Fibroblast of the aortic adventitia (primary cell): ENCODE results near the gene RUNDC3A. TPM values are rescaled to one million over a fixed set of nuclear protein-coding genes. Genes with fewer than 3 reads are reported as not detected.

Experiments
- DNase-seq: peaks from one replicate; pipeline ENCODE4 v3.0.0-alpha.2; 2010; ENCODE audit warnings: low read depth
- H3K4me3 ChIP-seq: 2 replicates; pipeline ENCODE4 v1.5.1; 2011; ENCODE audit warnings: low read depth, mild to moderate bottlenecking, control low read depth, low read length, moderate library complexity
- total RNA-seq: library from RNA; depleted of rRNA; stranded (reverse); fragments of >200 nt; gene quantifications from 2 replicates; pipeline ENCODE4 v1.2.3, GENCODE V29; 2012; ENCODE audit warnings: low replicate concordance
- TF ChIP-seq, protein P1 (sequence below): IDR thresholded peaks from 2 replicates; pipeline ENCODE4 v1.5.1; 2011; ENCODE audit warnings: mild to moderate bottlenecking, low read length, control low read depth, inconsistent platforms; ENCODE audit not compliant: insufficient read depth

The RUNDC3A gene
- total RNA-seq, 1 donor: not detected

DNA sequence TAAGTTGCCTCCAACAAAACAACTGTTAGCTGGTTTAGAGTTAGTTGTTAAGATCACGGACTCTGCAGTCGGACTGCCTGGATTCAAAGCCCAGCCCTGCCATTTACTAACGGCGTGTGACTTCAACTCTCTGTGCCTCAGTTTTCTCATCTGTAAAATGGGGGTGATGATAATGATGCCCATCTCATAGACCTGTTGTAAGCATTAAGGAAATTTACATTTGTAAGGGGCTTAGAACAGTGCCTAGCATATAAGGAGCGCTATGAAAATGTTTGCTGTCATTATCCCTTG lies 41.3 kb upstream of the RUNDC3A start:
- DNase-seq: no peak
- no peak overlapping the region for H3K4me3 ChIP-seq
- TF ChIP-seq, protein P1, sequence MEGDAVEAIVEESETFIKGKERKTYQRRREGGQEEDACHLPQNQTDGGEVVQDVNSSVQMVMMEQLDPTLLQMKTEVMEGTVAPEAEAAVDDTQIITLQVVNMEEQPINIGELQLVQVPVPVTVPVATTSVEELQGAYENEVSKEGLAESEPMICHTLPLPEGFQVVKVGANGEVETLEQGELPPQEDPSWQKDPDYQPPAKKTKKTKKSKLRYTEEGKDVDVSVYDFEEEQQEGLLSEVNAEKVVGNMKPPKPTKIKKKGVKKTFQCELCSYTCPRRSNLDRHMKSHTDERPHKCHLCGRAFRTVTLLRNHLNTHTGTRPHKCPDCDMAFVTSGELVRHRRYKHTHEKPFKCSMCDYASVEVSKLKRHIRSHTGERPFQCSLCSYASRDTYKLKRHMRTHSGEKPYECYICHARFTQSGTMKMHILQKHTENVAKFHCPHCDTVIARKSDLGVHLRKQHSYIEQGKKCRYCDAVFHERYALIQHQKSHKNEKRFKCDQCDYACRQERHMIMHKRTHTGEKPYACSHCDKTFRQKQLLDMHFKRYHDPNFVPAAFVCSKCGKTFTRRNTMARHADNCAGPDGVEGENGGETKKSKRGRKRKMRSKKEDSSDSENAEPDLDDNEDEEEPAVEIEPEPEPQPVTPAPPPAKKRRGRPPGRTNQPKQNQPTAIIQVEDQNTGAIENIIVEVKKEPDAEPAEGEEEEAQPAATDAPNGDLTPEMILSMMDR: no peak

DNA sequence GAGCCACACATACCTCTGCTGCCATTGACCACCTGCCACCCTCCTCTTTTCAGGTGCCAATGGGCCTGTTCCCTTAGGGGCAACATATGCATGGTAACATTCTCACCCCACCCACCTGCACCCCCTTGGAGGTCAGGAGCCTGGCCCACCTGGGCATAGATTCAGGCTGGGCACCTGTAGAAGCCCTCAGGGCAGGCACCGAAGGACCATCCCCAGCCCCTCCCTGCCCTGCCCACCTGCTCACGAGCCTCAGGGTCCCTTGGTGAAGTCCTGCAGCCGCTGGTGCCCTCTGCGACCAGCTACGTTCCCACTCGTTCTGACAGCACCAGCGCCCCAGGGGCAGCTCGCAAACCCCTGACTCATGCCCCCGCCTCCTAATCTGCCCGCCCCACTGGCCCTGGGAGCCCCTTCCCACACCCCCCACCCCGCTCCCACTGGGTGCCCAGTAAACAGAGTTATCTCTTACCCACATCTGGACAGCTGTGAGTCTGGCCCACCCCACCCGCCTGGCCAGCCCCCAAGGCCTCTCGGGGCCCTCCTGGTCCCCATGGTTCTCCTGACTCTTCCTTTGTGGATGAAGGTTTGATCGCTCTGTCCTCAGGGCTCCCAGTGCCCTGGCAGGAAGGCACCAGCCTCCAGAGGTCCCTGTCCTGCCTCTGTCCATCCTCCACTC lies 40.4 kb upstream of the RUNDC3A start, which contains the start of gene SLC4A1:
SLC4A1 (minus strand) TSS at position 318 of the 673 bp plus-strand sequence. CDS start 5,269 bp downstream, outside the sequence.
- no peak for DNase-seq
- no peak within 1 kb of the TSS for H3K4me3 ChIP-seq
- TF ChIP-seq, protein P1: no peak

DNA sequence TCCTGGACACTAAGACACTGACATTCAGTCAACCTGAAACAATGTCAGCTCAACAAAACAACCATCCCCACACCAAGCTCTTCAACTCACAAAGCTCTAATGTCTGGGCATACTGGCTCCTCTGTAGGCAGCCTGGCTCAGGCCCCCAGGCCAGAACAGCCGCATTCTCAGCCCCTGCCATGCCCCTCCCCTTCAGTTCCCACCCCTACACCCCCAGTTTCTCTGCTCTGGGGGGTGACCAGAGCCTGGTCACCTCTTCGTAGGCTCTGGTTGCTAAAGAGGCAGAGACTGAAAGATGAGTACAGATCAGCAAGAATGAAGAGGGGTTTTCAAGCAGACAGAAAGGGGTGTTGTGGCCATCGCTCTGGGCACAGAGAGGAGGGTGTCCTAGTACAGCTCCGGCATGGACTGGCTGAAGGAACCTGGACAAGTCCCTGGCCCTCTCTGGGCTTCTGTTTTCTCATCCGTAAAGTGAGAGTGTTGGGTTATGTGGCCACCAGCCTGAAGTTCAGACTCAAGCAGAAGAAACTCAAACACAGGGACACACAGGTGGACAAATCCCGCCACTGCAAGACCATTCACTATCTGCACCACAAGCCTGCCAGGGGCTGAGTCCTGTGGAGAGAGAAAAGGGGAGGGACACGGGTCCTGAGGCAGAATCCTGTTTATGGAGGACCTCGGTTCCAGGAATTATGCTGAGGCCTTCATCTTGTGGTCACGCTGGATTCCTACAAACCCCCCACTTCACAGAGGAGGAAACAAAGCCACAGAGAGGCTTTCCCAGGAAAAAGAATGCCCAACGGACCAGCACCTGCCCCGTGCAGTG lies 39.5 kb upstream of the RUNDC3A start:
- no peak for DNase-seq
- TF ChIP-seq, protein P1: no peak
- no peak overlapping the region for H3K4me3 ChIP-seq

DNA sequence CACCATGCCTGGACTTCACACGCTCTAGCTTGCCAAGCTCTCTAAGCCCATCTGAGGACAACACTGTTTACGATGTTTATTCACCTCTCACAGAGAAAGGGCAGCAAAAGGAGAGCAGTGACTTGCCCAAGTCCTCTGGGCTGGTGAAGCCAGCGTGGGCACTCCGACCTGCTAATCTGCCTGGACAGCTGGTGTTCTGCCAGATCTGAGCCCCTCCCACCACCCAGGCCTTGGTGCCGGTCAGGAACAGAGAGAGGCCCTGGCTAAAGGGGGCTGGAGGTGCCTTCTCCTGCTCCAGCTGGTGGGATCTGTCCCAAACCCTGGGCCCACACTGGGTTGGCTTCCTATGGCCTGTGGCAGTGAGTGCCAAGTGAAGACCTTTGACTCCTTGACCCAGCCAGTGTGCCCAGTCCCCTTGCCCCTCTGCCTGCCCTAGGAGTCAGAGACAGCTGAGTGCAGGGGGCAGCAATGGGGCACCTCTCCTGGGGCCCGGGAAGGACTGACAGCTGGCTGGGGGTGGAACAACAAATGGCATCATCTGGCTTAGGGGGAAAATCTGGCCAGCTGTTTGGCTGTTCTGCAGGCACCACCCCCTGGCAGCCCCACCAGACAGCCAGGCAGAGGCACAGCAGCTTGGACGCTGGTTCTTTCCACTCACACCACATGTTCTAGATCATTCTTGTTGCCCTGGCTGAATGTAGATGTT lies 38.7 kb upstream of the RUNDC3A start:
- no peak for DNase-seq
- H3K4me3 ChIP-seq: no peak overlapping the region
- TF ChIP-seq, protein P1: no peak

- TF ChIP-seq, protein P1: no peak
- DNase-seq: no peak
- H3K4me3 ChIP-seq: no peak overlapping the region
These were observed 36.0 kb upstream of the RUNDC3A start for GRCh38 chr17:44272321-44272951.

GRCh38 chr17:44272954-44273353 lies 35.4 kb upstream of the RUNDC3A start:
- no peak for DNase-seq
- no peak overlapping the region for H3K4me3 ChIP-seq
- TF ChIP-seq, protein P1: no peak
